ENCODE data around the gene PARP15. TPM values are rescaled to one million over a fixed set of nuclear protein-coding genes. Genes with fewer than 3 reads are reported as not detected.

The PARP15 gene
- total RNA-seq, 1 experiment from 2014 or later: 0.15 TPM

DNA sequence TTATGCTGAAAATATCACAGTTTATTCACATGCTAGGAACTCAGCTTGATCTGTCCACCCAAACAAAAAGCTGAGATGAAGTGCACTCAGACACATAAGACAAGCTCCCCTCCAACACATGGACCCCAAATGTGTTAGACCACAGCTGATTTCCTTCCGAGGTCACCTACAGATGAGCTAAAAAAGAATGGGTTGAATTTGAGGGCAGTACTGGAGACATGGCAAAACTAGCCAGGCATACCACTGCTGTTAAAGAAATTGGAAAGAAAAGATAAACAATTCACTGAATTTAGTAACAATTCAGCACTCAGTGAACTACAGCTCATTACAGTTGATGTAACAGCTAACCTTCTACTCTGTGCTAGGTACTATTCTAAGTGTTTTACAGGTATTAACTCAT, 28.8 kb upstream of the PARP15 start:
- peaks cover 13% of the 10 kb centered on the region for H3K4me1 Mint-ChIP-seq
- no peak for ATAC-seq
- ChIA-PET CTCF (interaction anchor here (0.5 to 1.5 kb wide), 2 partner anchors 17 to 130 kb away, joined by 3 read pairs; no protein-coding TSS in a partner anchor), POLR2A (no interaction called here)
- H3K4me3 Mint-ChIP-seq: no peak overlapping the region
- H3K9me3 Mint-ChIP-seq: no peaks in the 10 kb centered on the region
- H3K36me3 Mint-ChIP-seq: no peaks in the 10 kb centered on the region
- no peak overlapping the region for H3K27ac Mint-ChIP-seq
- DNase-seq (ENCODE audit: low spot score): no peak
- no peak for TF ChIP-seq CREM (CRISPR knock-in tag; IDR thresholded peaks at IDR 0.05)
- no peaks in the 10 kb centered on the region for H3K27me3 Mint-ChIP-seq (ENCODE audit: low read depth)

DNA sequence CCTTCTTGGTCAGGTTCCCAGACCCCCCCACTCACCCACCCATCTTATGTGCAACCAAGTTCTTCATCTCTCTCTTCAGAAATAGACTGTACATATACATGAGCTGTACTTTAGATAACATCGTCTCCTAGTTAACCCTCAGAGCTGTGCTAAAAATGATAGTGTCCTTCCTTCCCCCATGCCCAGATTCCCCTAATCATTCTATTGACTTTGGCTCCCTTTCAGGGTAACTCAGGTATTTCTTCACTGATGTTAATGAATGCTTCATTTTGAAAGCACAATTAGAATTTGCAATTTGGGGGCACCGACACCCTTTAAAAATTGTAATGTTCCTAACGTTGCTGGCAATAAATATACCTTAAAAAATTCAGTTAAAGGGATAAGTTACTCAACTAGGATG, 24.3 kb upstream of the PARP15 start:
- no peak overlapping the region for H3K4me3 Mint-ChIP-seq

DNA sequence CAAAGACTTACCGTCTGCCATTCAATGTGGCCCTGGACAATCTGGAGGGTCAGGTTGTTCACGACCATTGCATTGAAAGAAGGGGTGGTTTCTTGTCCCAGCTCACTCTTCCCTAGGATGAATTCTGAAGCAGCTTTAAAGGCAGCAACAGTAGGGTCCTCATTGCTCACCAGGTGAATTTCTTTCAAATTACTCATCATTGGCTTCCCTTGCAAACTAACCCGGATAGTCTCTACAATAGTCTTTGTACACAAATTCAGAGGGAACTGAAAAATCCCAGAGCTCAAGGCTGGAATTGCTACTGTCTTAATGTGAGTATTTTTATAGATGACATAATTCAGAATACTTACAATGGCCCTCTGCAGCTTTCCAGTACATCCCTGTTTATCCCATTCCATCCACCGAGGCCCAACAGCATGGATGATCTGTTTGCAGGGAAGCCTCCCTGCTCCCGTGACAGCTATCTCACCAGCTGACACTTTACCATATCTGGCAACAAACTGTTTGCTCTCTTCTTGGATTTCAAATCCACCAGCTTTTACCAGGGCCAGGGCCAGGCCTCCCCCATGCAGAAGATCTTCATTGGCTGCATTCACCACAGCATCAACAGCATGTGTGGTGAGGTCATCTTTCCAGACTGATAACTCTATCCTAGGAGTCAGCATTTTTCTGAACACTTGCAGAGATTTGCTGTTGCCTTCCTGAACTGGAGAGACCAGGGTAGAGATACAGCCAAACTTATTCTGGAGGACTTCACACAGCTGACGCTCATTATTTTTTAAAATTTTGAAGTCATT, 22.0 kb upstream of the PARP15 start:
- Mint-ChIP-seq H3K27me3 (ENCODE audit: low read depth) (no peaks in the 10 kb centered on the region), H3K4me1 (peaks cover 34% of the 10 kb centered on the region), H3K36me3 (no peaks in the 10 kb centered on the region), H3K4me3 (no peak overlapping the region), H3K9me3 (no peaks in the 10 kb centered on the region), H3K27ac (peak overlapping the region; percentile 41; the same call in 1 of the 2 replicates)
- TF ChIP-seq FOXJ3 (CRISPR knock-in tag; IDR thresholded peaks at IDR 0.05; ENCODE audit: borderline replicate concordance): no peak
- no peak for TF ChIP-seq CREM (CRISPR knock-in tag; IDR thresholded peaks at IDR 0.05)
- TF ChIP-seq JAZF1 (CRISPR knock-in tag; IDR thresholded peaks at IDR 0.05): no peak
- TF ChIP-seq STAT6 (CRISPR knock-in tag; conservative IDR thresholded peaks at IDR 0.05; ENCODE audit: low read depth): no peak
- no peak for TF ChIP-seq NFE2L1 (CRISPR knock-in tag; IDR thresholded peaks at IDR 0.05)
- no peak for TF ChIP-seq ESRRA (CRISPR knock-in tag; IDR thresholded peaks at IDR 0.05; ENCODE audit: borderline replicate concordance)
- no peak for TF ChIP-seq TCF7 (CRISPR knock-in tag; IDR thresholded peaks at IDR 0.05; ENCODE audit: low read depth)
- no peak for TF ChIP-seq FOXP1 (CRISPR knock-in tag; IDR thresholded peaks at IDR 0.05; ENCODE audit: borderline replicate concordance)
- CTCF ChIA-PET: no interaction called here
- DNase-seq (ENCODE audit: low spot score): no peak
- POLR2A ChIA-PET: no interaction called here
- ATAC-seq: no peak

More for the DNA sequence above, 24.3 kb upstream of the PARP15 start:
- H3K4me1 Mint-ChIP-seq: peaks cover 16% of the 10 kb centered on the region
- ATAC-seq: no peak
- no peaks in the 10 kb centered on the region for H3K9me3 Mint-ChIP-seq
- ChIA-PET CTCF (no interaction called here), POLR2A (interaction anchor here (0.8 kb wide), 1 partner anchor 162 kb away, joined by 3 read pairs; no protein-coding TSS in a partner anchor)
- no peaks in the 10 kb centered on the region for H3K27me3 Mint-ChIP-seq (ENCODE audit: low read depth)
- no peak for DNase-seq (ENCODE audit: low spot score)
- TF ChIP-seq ZNF396 (CRISPR knock-in tag; IDR thresholded peaks at IDR 0.05; ENCODE audit: borderline replicate concordance) (no peak), JAZF1 (CRISPR knock-in tag; IDR thresholded peaks at IDR 0.05) (no peak), CREM (CRISPR knock-in tag; IDR thresholded peaks at IDR 0.05) (no peak), TP53 (CRISPR knock-in tag; IDR thresholded peaks at IDR 0.05) (no peak), E2F4 (CRISPR knock-in tag; IDR thresholded peaks at IDR 0.05; ENCODE audit: borderline replicate concordance, low read depth) (no peak), SP1 (CRISPR knock-in tag; conservative IDR thresholded peaks at IDR 0.05) (no peak)
- TF ChIP-seq, protein P1, sequence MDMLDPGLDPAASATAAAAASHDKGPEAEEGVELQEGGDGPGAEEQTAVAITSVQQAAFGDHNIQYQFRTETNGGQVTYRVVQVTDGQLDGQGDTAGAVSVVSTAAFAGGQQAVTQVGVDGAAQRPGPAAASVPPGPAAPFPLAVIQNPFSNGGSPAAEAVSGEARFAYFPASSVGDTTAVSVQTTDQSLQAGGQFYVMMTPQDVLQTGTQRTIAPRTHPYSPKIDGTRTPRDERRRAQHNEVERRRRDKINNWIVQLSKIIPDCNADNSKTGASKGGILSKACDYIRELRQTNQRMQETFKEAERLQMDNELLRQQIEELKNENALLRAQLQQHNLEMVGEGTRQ (CRISPR knock-in tag; IDR thresholded peaks at IDR 0.05): no peak
- no peaks in the 10 kb centered on the region for H3K36me3 Mint-ChIP-seq
- no peak overlapping the region for H3K27ac Mint-ChIP-seq

DNA sequence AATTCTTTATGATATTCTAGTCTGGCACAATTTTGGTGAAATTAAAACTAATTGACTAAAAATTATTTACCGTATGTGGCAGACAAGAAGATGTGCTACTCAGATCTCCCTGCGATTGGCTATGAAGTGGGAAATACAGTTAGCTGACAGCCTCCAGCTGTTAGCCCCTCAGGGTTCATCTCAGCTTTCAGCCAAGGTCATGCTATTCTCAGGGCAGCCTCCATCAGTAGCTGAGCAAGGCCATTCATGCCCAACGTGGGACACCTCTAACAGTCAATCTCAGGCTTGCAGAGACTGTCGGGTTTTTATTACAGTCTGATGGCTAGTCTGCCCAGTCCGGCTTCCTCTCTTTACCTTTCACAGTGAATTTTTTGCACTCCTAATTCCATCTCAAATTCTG, 20.1 kb upstream of the PARP15 start:
- no peaks in the 10 kb centered on the region for H3K27me3 Mint-ChIP-seq (ENCODE audit: low read depth)
- CTCF ChIA-PET: no interaction called here
- no peak overlapping the region for H3K27ac Mint-ChIP-seq
- no peaks in the 10 kb centered on the region for H3K9me3 Mint-ChIP-seq
- no peak for ATAC-seq
- DNase-seq (ENCODE audit: low spot score): no peak
- H3K4me1 Mint-ChIP-seq: peaks cover 29% of the 10 kb centered on the region
- POLR2A ChIA-PET: no interaction called here
- no peak overlapping the region for H3K4me3 Mint-ChIP-seq
- H3K36me3 Mint-ChIP-seq: no peaks in the 10 kb centered on the region
- TF ChIP-seq TEAD4 (CRISPR knock-in tag; IDR thresholded peaks at IDR 0.05) (no peak), USF1 (CRISPR knock-in tag; IDR thresholded peaks at IDR 0.05) (no peak), ZBTB21 (CRISPR knock-in tag; IDR thresholded peaks at IDR 0.05; ENCODE audit: borderline replicate concordance) (no peak), MXD4 (CRISPR knock-in tag; IDR thresholded peaks at IDR 0.05; ENCODE audit: borderline replicate concordance) (no peak), MYBL2 (CRISPR knock-in tag; IDR thresholded peaks at IDR 0.05) (no peak), ZNF138 (CRISPR knock-in tag; conservative IDR thresholded peaks at IDR 0.05) (no peak), SMAD4 (CRISPR knock-in tag; IDR thresholded peaks at IDR 0.05) (no peak), EMX1 (CRISPR knock-in tag; IDR thresholded peaks at IDR 0.05) (no peak)
- TF ChIP-seq, protein P2, sequence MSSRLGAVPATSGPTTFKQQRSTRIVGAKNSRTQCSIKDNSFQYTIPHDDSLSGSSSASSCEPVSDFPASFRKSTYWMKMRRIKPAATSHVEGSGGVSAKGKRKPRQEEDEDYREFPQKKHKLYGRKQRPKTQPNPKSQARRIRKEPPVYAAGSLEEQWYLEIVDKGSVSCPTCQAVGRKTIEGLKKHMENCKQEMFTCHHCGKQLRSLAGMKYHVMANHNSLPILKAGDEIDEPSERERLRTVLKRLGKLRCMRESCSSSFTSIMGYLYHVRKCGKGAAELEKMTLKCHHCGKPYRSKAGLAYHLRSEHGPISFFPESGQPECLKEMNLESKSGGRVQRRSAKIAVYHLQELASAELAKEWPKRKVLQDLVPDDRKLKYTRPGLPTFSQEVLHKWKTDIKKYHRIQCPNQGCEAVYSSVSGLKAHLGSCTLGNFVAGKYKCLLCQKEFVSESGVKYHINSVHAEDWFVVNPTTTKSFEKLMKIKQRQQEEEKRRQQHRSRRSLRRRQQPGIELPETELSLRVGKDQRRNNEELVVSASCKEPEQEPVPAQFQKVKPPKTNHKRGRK (CRISPR knock-in tag; IDR thresholded peaks at IDR 0.05; ENCODE audit: borderline replicate concordance): no peak

Data from WTC11 (cell line).